Endometrial microvascular endothelial cells (primary cell): ENCODE results near the gene FGFBP2. TPM values are rescaled to one million over a fixed set of nuclear protein-coding genes. Genes with fewer than 3 reads are reported as not detected.

Source experiments
- in situ Hi-C: cut with HindIII; loops from 2 replicates; pipeline ENCODE4 v1.10.0; 2017; ENCODE audit warnings: low sequenced_read_pairs, low pct_unique_long_range_greater_than_20kb; ENCODE audit errors: inconsistent ontology term
- total RNA-seq: library from RNA; depleted of rRNA; stranded (reverse); fragments of >200 nt; gene quantifications from one replicate; pipeline ENCODE4 v1.2.3, GENCODE V29; 2015; ENCODE audit errors: inconsistent ontology term

The FGFBP2 gene
- total RNA-seq, 1 donor from 2014 or later: not detected

DNA sequence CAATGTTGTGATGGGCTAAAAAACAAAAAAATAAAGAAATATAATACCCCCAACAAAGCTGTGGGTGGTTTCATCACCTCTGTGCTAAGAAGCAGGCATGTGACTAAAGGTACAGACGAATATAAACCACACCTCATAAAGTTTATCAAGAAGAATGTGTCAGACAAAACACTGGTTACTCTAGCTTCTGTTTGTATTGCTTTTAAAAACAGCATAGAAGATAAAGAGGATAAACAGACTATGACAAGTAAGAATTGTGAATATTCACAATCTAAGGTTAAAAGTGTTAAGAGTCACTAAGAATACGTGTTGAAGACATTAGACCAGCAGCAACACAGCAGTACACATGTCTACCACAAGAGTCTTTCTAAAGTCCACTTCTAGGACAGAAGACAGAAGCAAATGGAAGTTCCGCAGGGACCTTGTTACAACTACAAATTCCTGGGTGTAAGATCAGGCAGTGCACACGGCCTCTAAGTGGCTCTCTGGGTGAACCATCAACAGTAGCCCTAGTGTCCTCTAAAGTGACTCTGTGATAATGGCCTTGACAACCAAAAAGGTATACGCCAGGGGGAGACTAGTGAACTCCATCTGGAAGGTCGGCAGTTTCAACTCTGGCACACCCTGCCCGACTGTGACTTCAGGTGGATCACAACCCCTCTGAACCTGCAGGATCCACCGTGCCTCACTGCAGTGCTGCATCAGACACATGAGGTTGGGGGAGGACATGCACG lies 8.3 kb upstream of the FGFBP2 start:
- in situ Hi-C loops: no loop called here

DNA sequence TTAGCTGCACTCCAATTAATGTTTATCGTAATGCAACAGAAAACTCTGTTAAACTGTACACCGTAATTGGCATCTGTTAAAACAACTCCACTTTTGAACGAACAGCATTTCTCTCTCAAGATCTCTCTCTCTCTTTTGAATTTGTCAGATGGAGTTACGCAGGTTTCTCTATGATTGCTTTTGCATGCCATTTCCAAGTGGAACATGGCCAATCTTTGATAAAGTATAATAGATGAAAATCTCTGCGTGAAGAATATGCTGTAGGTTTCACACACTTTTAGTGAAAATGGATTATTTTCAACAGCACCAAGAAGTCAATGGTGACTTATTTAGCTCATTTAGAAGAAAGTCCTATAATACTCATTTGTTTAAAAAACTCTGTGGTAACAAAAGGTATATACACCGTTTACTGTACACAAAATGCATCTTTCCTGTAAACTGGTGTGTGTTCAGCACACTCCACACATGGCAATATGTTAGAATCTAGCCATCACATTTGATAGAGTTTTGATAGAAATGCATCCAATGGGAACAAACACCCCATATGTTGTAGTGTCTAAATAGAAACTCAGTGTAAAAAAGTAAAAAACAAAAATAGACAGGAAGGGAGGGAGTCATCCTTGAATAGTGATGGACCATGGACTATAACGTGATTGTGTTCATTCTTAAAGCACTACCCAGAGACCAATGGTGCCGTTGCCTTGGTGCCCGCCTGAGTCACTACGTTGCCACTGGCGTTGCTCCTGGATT lies 5.8 kb upstream of the FGFBP2 start:
- in situ Hi-C loops: no loop called here

DNA sequence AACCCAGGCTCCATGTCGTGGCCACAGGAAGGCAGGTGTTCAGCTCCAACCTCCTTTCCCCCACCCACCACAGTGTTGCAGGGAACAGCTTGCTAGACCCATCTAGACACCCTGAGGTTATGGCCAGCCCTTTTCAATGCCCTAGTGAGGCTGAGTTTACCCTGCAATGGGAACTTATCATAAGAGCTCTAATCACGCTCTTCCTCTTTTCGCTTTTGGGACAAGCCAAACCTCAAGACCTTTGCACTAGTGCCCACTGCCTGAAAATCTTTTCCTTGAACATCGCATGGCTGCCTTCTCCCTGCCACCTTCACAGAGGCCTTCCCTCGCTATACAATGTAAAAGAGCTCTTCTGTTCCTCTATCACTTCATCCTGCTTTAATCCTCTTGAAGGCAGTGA lies 2.4 kb upstream of the FGFBP2 start:
- in situ Hi-C loops: no loop called here

DNA sequence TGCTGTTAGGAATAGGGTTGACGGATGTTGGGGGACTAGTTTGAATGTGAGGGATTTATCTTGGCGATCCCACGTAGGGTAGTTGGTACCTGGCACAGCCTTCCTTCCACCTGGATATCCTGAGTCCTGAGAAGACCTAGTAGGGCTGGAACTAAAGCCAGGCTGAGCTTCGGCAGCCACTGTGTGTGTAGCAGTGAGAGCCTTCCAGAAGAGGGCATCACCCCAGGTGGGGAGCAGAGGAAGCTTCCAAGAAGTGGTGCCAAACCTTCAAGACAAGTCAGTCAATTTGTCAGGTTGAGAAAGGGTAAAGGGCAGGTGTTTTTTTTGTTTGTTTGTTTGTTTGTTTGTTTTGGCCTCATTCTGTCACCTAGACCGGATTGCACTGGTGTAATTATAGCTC lies 1.2 kb upstream of the FGFBP2 start:
- in situ Hi-C loops: no loop called here

DNA sequence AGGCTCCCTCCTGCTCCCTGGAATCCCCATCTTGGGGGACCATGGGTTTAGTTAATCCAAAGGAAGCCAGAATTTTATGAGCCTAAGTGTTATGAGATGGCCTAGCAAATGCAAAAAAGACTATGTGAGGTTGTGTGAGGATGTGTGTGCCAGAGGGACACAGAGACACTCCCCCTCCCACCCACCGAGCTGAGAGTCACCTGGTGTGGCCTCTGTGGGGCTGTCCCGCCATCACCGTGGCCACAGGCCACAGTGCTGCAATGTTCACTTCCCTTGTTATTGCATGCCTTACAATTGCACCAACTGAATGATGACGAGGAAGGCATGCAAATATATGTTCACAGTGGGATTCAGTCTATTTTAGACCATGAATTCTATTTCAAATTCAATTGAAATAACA lies 601 bp upstream of the FGFBP2 start:
- in situ Hi-C loops: no loop called here

DNA sequence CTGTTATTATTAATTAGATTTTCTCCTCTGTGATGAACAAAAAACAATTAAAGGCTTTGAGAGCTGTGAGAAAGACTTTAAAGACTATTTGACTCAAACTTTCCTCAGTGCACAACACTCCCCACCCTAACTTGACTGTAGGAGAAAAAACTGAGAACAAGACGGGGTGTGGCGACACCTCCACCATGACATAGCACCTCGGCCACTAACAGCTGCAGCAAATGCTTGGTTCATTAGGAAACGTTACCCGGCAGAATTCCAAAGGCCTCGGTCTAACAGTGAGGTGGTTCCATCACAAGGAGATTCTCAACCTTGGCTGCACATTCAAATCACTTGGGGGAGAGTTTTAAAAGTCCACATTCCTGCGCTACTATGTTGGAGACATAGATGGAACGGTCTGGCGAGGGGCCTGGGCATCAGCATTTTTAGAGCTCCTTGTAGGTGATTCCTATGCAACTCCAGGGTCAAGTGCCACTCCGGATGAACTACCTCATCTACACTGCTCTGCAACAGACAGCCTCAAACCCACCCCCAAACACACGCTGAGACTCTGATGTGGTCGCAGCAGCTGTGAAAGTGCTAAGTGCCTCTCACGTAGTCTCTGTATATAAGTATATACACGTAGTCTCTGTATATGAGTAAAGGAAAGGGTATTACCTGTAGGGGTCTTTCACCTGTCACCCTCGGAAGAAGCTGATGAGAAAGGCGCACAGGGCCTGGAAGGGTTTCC lies 1.0 kb downstream of the FGFBP2 start:
- in situ Hi-C loops: no loop called here

DNA sequence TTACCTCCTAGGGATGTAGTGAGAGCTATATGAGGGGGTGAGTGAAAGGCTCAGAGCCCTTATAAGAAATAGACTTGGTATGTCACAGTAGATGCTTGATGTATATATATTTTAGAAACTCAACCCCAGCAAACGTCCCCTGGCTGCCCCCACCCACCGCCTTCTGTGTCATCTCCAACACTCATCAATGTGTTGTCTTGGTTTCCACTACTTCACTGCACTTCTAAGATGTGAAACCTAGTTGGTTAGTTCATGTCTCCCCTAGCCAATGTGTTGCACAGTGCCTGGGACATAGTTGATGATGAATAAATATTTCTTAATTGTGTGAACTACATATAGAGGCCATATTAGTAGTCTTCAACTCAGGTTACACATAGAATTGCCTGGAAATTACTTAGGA lies 4.4 kb downstream of the FGFBP2 start:
- in situ Hi-C loops: no loop called here

DNA sequence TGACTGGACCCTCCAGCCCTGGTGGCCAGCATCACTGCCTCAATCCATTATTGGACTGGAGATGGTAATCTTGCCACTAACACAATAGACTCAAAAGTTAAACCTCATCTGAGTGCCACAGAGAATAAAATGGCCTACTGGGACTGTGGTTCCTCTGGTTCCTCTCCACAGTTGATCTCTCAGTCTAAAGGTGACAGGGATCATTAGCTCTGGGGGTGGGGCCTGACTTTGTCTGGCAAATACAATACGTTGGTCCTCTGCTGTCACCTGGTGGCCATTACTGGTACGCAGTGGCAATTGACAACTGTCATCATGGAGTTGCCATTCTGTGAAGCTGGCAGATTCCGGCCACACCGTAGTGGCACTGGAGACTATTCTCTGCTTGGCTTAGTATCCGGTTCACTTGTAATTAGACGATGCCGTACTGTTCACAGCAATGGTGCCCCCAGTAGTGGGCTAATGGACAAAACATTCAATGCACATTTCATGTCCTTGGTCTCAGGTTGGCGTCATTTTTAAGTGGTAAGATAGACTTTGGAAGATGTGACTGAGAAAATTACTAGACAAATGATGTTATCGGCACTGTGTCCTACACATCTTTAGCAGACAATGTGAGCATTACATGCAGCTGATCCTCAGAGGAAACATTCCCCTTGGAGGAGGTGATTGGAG lies 6.7 kb downstream of the FGFBP2 start:
- in situ Hi-C loops: no loop called here

DNA sequence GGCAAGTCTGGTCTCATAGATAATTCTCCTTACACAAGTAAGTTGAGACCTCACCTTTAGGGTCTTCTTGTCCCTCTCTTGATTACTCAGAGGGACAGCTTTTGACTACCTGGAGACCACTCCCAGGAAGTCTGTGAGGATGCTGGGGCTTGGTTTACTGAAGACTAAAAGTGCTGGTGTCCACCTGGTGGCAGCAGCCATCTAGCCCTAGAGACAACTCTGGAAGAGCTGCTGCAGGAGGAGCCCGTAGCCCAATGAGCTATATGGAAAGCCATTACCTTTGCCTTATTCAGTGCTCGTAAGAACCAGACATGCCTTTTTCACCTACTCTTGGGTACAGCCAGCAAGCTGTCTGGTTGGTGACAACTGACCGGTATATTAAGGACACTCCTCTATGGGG lies 7.3 kb downstream of the FGFBP2 start:
- in situ Hi-C loops: no loop called here

DNA sequence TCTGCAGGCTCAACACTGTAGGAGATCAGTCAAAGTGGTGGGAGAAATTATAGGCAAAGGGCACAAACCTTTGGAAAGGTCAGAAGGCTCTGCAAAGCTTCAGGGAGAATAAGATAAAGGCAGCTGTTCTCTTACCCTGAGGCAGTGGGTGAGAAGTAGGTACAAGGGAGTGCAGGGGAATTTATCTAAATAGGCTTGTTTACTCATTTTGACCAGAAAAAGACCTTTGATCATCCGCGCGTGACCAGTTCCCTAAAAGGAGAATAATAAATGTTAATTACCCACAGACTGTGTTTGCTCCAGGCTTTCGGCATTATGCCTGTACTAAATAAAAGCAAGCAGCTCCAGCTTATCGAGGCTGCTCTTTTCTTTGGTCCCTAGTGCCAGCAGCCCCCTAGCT lies 9.3 kb downstream of the FGFBP2 start:
- in situ Hi-C loops: no loop called here

DNA sequence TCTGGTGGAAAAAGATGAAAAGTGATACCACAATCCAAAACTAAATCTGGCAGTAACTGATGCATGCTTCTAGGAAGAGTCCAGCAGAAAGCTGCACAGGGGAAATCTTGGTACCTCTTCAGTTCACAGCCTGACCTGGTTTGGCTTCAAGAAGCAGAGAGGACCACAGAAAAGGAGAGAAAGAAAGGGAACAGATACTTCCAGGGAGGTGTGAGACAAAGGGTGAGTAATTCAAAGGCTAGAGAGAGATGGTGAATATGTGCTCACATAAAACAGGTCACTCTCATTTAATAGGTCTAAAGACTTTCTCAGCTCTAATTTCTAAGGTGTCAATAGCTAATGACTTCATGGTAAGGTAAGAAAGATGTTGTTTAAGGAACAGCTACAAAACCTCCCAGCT lies 11.2 kb downstream of the FGFBP2 start:
- in situ Hi-C loops: no loop called here

DNA sequence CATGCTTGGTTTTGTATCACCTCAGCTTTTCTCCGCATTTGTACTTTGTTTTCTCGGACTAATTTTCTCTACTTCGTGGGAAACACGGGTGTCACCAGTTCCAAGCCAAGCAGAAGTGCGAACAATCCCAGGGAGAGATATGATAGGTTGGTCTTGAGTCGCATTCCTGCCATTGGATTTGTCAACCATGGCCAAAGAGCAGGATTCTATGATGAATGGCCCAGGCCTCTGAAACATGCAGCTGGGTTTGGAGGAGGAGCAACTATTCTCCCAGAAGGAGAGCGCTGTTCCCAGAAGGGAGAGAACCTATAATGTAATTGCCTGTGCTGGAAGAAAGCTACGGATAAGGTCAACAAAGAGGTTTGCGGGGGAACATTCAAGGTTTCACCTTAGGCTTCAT lies 14.1 kb downstream of the FGFBP2 start:
- in situ Hi-C loops: no loop called here

DNA sequence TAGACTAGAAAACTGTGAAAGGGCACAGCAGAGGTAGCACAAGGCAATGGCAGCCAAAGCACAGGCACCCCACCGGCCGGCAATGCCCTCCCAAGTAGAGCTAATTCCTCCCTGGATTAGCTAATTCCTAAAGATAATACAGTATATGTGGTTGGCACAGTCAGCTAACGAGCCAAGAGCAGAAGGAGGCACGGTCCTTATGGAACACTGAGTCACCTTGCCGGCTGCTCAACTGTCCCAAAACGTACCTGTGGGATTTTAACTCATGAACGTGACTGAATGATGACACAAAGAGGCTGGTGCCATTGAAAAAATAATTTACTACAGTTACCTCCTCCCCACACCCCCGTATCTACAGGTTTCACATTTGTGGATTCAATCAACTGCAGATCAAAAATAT lies 15.3 kb downstream of the FGFBP2 start:
- in situ Hi-C loops: no loop called here

DNA sequence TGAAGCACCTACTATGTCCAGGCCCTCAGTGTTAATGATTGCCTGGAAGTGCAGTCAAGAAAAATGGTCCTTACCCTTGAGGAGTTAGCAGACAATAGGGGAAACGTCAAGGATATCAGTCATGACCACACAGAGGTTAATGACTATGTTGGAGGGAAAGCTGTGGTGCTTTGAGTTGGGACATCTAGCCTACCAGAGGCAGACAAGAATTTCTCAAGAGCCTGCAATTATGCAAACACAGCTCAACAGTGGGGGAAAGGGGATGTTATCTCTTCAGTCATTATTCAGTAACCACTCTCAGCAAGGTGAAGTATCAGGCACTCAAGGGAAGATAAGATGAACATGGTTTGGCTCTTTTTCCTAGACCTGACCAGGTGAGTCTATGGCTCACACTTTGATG lies 17.5 kb downstream of the FGFBP2 start:
- in situ Hi-C loops: no loop called here

DNA sequence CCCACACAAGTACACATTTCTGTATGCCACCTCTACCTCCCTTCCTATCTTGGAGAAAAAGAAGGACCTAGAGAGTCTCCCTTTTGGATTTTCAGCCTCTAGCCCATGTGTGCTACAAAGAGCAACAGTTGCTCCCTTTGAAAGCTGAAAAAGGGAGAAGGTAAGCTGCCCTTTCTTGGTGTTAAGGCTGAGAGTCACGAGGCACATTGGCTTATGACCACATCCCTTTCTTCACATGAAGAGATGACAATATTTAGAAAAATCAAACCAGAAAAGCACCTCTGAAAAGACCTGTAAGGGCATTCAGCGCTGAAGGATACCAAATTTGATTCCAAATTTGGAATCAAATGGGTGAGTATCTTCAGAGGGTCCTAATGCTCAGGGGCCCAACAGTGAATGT lies 18.1 kb downstream of the FGFBP2 start:
- in situ Hi-C loops: no loop called here

DNA sequence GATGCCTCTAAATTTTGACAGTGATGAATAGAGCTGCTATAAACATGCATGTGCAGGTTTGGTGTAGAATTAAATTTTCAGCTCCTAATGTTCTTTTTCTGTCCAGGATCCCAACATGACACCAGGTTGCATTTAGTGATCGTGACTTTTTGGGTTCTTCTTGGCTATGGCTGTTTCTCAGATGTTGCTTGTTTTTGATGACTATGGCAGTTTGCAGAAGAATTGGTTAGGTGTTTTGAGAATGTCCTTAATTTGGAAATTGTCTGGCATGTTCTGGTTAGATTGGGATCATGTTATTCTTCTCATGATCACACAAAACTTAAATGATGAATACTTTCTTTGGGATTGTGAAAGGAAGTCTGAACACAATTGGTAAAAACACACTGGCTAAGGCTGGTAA lies 20.7 kb downstream of the FGFBP2 start:
- in situ Hi-C loops: no loop called here

DNA sequence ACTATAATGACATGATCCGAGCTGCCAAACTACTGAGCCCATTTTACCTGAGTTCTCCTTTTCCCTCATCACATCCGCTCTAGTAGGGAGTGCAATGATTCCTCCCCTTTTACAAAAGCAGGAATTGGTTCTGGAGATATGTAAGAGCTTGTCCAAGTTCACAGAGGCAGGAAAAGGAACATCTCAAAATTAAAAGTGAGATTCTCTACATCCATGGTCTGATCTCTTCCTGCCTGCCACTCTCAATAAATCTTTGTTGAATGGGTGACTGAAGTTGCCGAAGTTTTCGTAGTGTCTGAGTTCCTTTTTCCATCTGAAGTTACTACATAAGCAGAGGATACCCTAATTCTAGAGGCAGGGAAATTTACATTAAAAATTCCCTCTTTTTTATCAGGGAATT lies 24.3 kb downstream of the FGFBP2 start, which contains the start of gene FGFBP1:
Gene FGFBP1 (minus strand): TSS at position 101 of the 400 bp plus-strand sequence. CDS start 2,108 bp downstream, outside the sequence.
- in situ Hi-C loops: no loop called here

DNA sequence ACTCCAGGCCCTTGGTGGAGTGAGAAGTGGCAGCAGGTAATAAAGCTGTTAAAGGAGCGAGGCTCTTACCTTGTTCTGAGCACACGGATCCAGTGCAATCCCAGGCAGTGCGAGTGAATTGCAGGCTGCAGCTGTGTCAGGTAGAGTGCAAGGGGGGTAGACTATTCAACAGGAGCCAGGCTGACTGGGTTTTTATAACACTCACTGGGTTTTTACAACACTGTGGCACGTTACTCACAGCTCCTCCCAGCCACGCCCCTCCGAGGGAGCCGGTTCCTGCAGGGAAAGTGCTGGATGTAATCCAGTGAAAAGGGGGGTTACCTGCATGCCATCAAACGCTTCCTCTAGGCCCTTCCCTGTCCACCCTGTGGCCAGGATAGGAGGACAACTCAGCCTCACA lies 24.8 kb downstream of the FGFBP2 start:
- in situ Hi-C loops: no loop called here

DNA sequence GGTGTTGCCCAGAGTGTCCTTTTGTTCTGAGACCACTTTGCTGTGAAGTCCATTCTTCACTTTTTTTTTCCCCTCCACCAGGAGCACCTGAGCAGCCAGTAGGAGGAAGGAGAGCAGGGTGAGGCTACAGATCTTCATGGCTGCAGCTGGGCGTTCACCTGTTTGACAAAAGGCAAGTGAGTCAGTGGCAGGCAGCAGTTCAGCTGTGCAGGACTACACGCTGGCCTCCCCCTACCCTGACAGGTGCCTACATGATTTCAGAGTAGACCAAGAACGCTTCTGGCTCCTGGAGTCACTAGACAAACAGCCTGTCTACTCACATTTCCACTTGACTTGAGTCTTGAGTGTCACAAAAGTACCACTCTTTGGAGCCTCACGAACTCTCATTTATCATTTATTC lies 26.5 kb downstream of the FGFBP2 start:
- in situ Hi-C loops: no loop called here
